GM19351 (cell line): ENCODE measurements around the gene C16orf92.
"Not testable (repeated sequence)": the region's sequence is repeated elsewhere in the genome, so short reads cannot be mapped to it uniquely, and the experiment has no call there.

Experiments used
- ATAC-seq: cut with Tn5 transposase; IDR thresholded peaks from one replicate; pipeline ENCODE4 v1.9.1; 2021; ENCODE audit warnings: mild to moderate bottlenecking, moderate library complexity; ENCODE audit not compliant: unreplicated experiment

C16orf92 gene

DNA sequence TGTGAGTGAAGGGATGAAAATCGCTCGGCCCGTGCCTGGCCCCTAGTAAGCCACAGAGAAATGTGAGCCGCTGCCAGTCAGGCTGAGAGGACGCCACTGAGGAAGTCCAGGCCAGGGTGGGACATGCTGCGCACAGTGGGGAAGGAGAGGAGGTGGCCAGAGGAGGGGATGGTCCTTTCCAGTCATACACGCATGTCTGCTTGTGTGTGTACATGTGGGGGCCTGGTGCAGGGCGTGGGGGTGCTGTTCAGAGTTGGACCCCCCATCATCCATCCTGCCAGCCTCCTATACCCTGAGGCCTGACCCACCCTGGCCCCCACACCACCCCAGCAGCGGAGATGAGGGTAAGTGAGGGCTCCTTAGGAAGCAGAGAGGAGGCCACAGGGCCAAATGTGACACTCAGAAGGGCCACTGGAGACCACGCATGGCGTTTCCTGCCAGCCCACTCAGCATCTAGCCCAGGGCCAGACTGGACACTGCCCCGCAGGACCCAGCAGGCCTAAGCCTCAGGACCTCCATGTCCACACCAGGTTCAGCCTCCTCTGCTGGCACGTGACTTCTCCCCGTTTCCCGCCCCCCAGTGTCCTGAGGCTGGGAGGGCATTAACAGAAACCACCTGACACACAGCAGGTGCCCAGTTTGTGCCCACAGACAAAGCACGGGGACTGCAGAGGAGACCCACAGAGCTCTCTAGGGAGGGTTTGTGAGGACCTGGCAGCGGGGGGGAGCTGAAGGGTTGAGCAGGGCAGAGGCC is 19.2 kb upstream of the C16orf92 start:
- ATAC-seq = no peak

DNA sequence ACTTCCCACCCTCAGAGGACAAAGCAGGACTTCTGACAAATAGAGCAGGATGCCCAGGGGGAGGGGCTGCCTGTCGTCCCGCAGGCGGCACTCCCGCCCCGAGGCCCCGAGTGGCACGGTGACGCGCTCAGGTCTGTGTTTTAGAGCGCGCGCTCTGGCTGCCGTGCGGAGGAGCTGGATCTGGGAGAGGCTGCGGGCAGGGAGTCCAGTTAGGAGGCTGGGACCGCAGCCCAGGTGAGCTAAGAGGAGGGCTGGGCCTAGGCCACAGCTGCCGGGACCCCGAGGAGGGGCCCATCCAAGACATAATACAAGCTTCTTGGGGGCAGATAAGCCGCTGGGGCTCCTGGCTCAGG is 18.6 kb upstream of the C16orf92 start:
- ATAC-seq = no peak

DNA sequence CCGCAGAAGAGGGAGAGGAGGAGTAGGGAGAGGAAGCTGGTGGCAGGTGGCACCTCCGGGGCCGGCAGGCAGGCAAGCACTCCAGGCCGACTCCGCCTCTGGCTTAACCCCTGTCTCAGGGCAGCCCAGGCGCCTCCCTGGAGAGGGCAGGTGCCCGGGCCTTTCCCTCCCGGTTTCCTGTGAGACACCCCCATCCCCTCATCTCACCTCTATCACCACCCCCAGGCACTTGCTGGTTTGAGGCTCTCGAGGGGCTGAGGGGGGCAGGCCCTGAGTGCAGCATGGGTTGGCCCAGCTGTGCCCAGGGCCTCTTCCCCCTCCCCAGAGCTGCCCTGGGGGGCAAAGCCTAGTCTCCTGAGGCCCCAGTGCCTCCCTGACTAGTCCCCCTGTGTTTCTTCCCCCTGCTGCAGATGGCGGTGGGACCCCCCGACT is 18.2 kb upstream of the C16orf92 start:
- ATAC-seq = no peak

GRCh38 chr16:30005341-30006094 is 17.5 kb upstream of the C16orf92 start:
- ATAC-seq = no peak

DNA sequence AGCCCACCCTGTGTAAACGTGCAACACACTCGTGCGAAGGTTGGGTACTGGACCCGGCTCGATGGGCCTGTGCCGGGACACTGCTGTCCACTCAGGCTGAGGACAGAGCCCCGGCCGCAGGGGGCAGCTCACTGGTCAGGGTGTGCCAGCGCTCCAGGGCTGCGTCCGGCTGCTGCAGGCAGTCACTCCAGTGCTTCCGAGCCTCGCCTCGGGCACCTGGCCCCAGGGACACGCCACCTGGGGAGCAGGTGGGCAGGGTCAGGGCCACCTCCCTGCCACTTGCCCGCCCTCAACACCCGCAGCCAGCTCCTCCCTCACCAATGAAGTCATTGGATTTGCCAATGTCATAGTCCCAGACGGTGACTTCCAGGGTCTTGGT is 16.9 kb upstream of the C16orf92 start:
- no peak for ATAC-seq

- no peak for ATAC-seq
Measured at GRCh38 chr16:30006659-30007377, 16.2 kb upstream of the C16orf92 start.

- ATAC-seq = no peak
Measured at GRCh38 chr16:30007378-30007895, 15.6 kb upstream of the C16orf92 start.

DNA sequence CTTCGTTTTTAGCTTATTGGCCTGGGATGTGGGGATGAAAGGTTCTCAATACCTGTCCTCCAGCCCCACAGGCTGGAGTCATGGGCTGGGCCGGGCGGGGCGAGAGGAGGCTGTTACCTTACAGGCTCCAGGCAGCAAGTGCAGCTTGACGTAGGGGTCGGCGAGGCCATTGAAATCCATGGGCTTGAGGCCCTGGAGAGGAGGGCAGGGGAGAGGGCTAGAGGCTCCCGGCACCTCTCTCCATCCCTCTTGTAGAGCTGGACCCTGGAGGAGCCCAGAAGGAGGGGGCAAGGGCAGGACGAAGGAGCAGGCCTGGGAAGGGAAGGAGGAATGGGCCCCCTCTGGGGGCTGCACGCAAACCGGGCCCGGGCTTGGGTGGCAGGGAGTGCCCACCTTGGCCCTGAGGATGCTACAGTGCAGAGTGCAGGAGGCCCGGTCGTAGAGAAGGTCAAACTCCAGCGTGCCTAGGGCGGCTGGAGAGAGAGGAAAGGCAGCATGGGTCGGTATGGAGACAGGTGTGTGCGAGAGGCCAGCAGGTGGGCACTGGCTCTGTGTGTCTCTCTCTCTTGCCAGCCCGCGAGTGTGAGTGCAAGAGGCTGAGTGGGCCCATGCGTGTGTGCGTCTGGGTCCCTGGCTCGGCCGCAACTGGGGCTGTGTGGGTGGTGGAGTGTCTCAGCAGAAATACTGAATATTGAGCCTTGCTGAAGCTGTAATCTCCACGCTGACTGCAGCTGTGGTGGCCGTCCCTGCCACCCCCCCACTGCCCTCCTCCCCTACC is 13.7 kb upstream of the C16orf92 start:
- ATAC-seq = no peak

DNA sequence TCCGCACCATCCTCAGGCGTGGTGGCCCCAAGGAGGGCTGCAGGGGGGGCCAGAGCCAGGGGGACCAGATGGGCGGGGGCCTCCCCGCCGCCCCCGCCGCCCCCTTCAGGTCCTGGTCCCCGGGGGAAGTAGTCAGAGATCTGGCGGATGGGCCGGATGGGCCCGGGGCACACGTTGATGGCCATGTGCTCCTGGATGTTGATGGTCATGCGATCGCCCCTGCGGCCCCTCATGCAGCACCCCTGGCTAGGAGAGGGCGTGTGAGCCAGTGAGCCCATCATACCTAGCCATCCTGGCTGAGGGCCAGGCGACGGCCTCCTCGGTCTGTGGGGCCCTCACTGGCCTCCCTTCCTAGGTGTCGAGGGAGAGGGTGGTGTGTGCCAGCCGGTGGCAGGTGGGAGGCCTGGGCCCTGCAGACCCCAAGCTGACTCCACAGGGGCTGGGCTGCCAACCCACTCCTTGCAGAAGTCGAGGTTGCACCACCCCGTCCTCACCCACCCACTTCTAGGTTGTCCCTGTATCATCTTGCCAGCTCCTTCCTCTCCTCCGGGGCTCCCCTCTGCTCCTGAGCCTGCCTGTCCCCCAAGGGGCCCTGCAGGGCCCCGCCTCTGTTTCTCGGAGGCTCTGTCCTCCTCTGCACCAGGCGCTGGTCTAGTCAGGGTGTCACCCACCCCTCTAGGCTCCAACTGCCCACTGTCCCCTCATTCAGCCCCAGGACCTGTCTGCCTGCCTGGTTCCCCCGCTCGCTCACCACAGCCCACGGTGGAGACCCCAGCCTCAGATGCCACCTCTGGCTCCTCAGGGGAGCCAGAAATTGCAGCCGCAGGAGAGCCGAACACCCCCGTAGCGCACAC is 12.8 kb upstream of the C16orf92 start:
- no peak for ATAC-seq

GRCh38 chr16:30010844-30011713 is 11.9 kb upstream of the C16orf92 start, which contains the start of gene DOC2A:
Gene DOC2A (minus strand): TSS chr16:30011027. CDS start chr16:30010222, 805 bp downstream.
- ATAC-seq = no peak

DNA sequence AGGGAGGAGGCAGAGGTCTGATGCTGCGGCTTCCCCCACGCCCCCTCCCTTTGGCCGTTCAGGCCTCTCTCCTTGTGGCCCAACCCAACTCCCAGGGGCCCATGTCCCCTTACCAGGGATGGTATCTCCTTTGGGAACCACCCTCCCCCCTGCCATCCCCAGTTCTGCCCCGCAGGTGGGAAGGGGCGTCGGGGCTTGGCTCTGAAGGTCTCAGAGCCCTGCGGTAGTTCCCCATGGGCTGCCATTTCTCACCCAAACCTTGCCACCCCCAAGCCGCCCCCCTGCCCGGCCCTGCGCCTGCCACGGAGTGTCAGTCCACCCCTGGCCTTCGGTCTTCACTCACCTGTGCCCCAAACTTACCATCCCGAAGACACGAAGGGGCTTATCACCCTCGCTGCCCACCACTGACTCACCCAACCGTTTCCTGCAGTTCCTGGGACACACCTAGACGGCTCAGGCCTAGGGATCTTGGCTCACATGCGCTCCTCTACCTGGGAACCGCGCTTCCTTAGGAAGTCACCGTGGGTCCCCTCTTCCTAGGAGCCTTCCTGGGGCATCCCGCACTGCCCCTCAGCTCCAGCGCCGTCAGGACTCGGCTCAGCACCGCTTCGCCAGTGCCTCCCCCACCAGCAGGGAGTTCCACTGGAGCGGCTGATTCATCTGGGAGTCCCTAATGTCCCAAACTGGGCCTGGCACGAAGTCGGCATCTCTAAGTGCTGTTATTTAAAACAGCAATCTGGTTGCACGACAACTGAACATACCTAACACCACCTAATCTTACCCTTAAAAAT is 11.1 kb upstream of the C16orf92 start:
- no peak for ATAC-seq

GRCh38 chr16:30012598-30012997 is 10.4 kb upstream of the C16orf92 start:
- not testable (repeated sequence) for ATAC-seq

DNA sequence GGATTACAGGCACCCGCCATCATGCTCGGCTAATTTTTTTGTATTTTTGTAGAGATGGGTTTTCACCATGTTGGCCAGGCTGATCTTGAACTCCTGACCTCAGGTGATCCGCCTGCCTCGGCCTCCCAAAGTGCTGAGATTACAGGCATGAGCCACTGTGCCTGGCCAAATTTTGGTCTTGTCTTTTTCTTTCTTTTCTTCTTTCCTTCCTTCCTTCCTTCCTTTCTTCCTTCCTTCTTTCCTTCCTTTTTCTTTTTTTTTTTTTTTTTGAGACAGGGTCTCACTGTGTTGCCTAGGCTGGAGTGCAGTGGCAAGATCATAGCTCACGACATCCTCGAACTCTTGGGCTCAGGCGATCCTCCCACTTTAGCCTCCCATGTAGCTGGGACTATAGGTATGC is 7.5 kb upstream of the C16orf92 start:
- ATAC-seq = not testable (repeated sequence)

GRCh38 chr16:30016555-30017276 is 6.3 kb upstream of the C16orf92 start:
- no peak for ATAC-seq

DNA sequence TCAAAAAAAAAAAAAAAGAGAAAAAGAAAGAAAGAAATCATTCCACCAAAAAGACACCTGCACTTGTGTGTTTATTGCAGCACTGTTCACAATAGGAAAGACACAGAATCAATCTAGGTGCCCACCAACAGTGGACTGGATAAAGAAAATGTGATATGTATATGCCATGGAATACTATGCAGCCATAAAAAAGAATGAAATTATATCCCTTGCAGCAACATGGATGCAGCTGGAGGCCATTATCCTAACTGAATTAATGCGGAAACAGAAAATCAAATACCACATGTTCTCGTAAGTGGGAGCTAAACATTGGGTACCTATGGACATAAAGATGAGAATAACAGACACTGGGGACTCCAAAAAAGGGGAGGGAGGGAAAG is 5.7 kb upstream of the C16orf92 start:
- ATAC-seq = no peak

- ATAC-seq = not testable (repeated sequence)
Measured at GRCh38 chr16:30017937-30018336, 5.1 kb upstream of the C16orf92 start.

DNA sequence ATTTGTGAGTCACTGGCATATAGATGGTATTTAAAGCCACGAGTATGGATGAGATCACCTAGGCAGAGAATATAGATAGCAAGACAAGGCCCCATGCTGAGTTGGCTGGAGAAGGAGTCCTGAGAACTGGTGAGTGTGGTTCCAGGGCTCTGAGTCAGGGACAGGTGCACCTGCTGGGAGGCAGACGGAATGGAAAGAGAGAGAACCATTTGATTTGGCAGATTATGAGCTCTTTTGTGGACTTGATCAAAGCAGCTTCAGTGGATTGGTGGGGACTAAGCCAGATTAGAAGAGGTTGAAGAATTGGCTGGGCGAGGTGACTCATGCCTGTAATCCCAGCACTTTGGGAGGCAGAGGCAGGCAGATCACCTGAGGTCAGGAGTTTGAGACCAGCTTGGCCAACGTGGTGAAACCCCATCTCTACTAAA is 4.3 kb upstream of the C16orf92 start:
- ATAC-seq = no peak
